ENCODE results near the gene DIP2B. TPM values are rescaled to one million over a fixed set of nuclear protein-coding genes. Genes with fewer than 3 reads are reported as not detected.

Gene DIP2B
- total RNA-seq, 2 experiments from 2014 or later = 29.2 to 29.4 TPM

GRCh38 chr12:50699940-50700339, 195.2 kb downstream of the DIP2B start:
- DNase-seq = no peak
- H3K4me3 Mint-ChIP-seq = no peak overlapping the region
- no peaks in the 10 kb centered on the region for H3K27me3 Mint-ChIP-seq
- POLR2A ChIA-PET = no interaction called here
- ATAC-seq = no peak
- peaks cover 38% of the 10 kb centered on the region for H3K36me3 Mint-ChIP-seq (ENCODE audit: low read depth)
- H3K27ac Mint-ChIP-seq = no peak overlapping the region
- H3K4me1 Mint-ChIP-seq = no peaks in the 10 kb centered on the region
- no peaks in the 10 kb centered on the region for H3K9me3 Mint-ChIP-seq (ENCODE audit: low read depth)
- CTCF ChIA-PET = interaction anchor here (0.6 to 3.2 kb wide), 5 partner anchors 12 to 125 kb away, joined by 3 to 9 read pairs (median 3); no protein-coding TSS in a partner anchor
- intact Hi-C loops (cut with DNase I, micrococcal nuclease) = no loop called here

GRCh38 chr12:50706606-50707005, 201.8 kb downstream of the DIP2B start:
- ATAC-seq (no peak), DNase-seq (no peak)
- peaks cover 21% of the 10 kb centered on the region for H3K36me3 Mint-ChIP-seq (ENCODE audit: low read depth)
- H3K9me3 Mint-ChIP-seq (ENCODE audit: low read depth) = no peaks in the 10 kb centered on the region
- no peaks in the 10 kb centered on the region for H3K4me1 Mint-ChIP-seq
- no peak overlapping the region for H3K27ac Mint-ChIP-seq
- ChIA-PET POLR2A (no interaction called here), CTCF (no interaction called here)
- H3K4me3 Mint-ChIP-seq = no peak overlapping the region
- H3K27me3 Mint-ChIP-seq = no peaks in the 10 kb centered on the region
- intact Hi-C loops (cut with DNase I, micrococcal nuclease) = no loop called here

GRCh38 chr12:50707396-50707795, 202.6 kb downstream of the DIP2B start:
- no peak for ATAC-seq
- no peak for DNase-seq
- Mint-ChIP-seq H3K4me3 (no peak overlapping the region), H3K27me3 (no peaks in the 10 kb centered on the region), H3K4me1 (no peaks in the 10 kb centered on the region), H3K9me3 (ENCODE audit: low read depth) (no peaks in the 10 kb centered on the region), H3K27ac (no peak overlapping the region), H3K36me3 (ENCODE audit: low read depth) (peaks cover 21% of the 10 kb centered on the region)
- ChIA-PET POLR2A (no interaction called here), CTCF (interaction anchor here (0.6 kb wide), 1 partner anchor 14 kb away, joined by 3 read pairs; no protein-coding TSS in a partner anchor)
- intact Hi-C loops (cut with DNase I, micrococcal nuclease) = no loop called here

GRCh38 chr12:50708631-50709030, 203.8 kb downstream of the DIP2B start:
- Mint-ChIP-seq H3K4me1 (no peaks in the 10 kb centered on the region), H3K27me3 (no peaks in the 10 kb centered on the region), H3K9me3 (ENCODE audit: low read depth) (no peaks in the 10 kb centered on the region), H3K27ac (no peak overlapping the region), H3K36me3 (ENCODE audit: low read depth) (peaks cover 21% of the 10 kb centered on the region), H3K4me3 (no peak overlapping the region)
- DNase-seq (no peak), ATAC-seq (no peak)
- ChIA-PET POLR2A (no interaction called here), CTCF (interaction anchor here (1.1 to 1.3 kb wide), 2 partner anchors 15 to 32 kb away, joined by 3 read pairs; no protein-coding TSS in a partner anchor)
- intact Hi-C loops (cut with DNase I, micrococcal nuclease) = no loop called here

GRCh38 chr12:50711121-50711520, 206.3 kb downstream of the DIP2B start:
- ATAC-seq (no peak), DNase-seq (no peak)
- intact Hi-C loops (cut with DNase I, micrococcal nuclease) = no loop called here
- Mint-ChIP-seq H3K27ac (no peak overlapping the region), H3K27me3 (no peaks in the 10 kb centered on the region), H3K36me3 (ENCODE audit: low read depth) (peaks cover 26% of the 10 kb centered on the region), H3K4me1 (no peaks in the 10 kb centered on the region), H3K4me3 (no peak overlapping the region), H3K9me3 (ENCODE audit: low read depth) (no peaks in the 10 kb centered on the region)
- ChIA-PET POLR2A (no interaction called here), CTCF (no interaction called here)

- no peaks in the 10 kb centered on the region for H3K27me3 Mint-ChIP-seq
- no peaks in the 10 kb centered on the region for H3K9me3 Mint-ChIP-seq (ENCODE audit: low read depth)
- POLR2A ChIA-PET = no interaction called here
- DNase-seq (no peak), ATAC-seq (no peak)
- no peak overlapping the region for H3K27ac Mint-ChIP-seq
- CTCF ChIA-PET = interaction anchor here (0.6 to 1.6 kb wide), 7 partner anchors 13 to 639 kb away, joined by 3 to 4 read pairs (median 3); no protein-coding TSS in a partner anchor
- intact Hi-C loops (cut with DNase I, micrococcal nuclease) = no loop called here
- no peaks in the 10 kb centered on the region for H3K4me1 Mint-ChIP-seq
- H3K4me3 Mint-ChIP-seq = no peak overlapping the region
- peaks cover 21% of the 10 kb centered on the region for H3K36me3 Mint-ChIP-seq (ENCODE audit: low read depth)
Measured at GRCh38 chr12:50715174-50715573, 210.4 kb downstream of the DIP2B start.

- ChIA-PET CTCF (no interaction called here), POLR2A (interaction anchor here (0.6 kb wide), 1 partner anchor 251 kb away, joined by 10 read pairs; no protein-coding TSS in a partner anchor)
- ATAC-seq (no peak), DNase-seq (no peak)
- Mint-ChIP-seq H3K36me3 (ENCODE audit: low read depth) (peaks cover 41% of the 10 kb centered on the region), H3K27me3 (no peaks in the 10 kb centered on the region), H3K4me3 (no peak overlapping the region), H3K9me3 (ENCODE audit: low read depth) (no peaks in the 10 kb centered on the region), H3K27ac (no peak overlapping the region), H3K4me1 (no peaks in the 10 kb centered on the region)
- intact Hi-C loops (cut with DNase I, micrococcal nuclease) = no loop called here
Measured at GRCh38 chr12:50718760-50719159, 214.0 kb downstream of the DIP2B start.

- H3K27ac Mint-ChIP-seq = no peak overlapping the region
- no peak overlapping the region for H3K4me3 Mint-ChIP-seq
- CTCF ChIA-PET = no interaction called here
- POLR2A ChIA-PET = no interaction called here
- DNase-seq (no peak), ATAC-seq (no peak)
- no peaks in the 10 kb centered on the region for H3K4me1 Mint-ChIP-seq
- no peaks in the 10 kb centered on the region for H3K27me3 Mint-ChIP-seq
- H3K9me3 Mint-ChIP-seq (ENCODE audit: low read depth) = no peaks in the 10 kb centered on the region
- intact Hi-C loops (cut with DNase I, micrococcal nuclease) = no loop called here
- peaks cover 45% of the 10 kb centered on the region for H3K36me3 Mint-ChIP-seq (ENCODE audit: low read depth)
Measured at GRCh38 chr12:50720085-50720484, 215.3 kb downstream of the DIP2B start.

- Mint-ChIP-seq H3K27ac (no peak overlapping the region), H3K4me3 (no peak overlapping the region), H3K27me3 (no peaks in the 10 kb centered on the region), H3K4me1 (no peaks in the 10 kb centered on the region), H3K36me3 (ENCODE audit: low read depth) (peaks cover 45% of the 10 kb centered on the region), H3K9me3 (ENCODE audit: low read depth) (no peaks in the 10 kb centered on the region)
- intact Hi-C loops (cut with DNase I, micrococcal nuclease) = no loop called here
- ChIA-PET CTCF (no interaction called here), POLR2A (no interaction called here)
- DNase-seq = no peak
- ATAC-seq = no peak
Measured at GRCh38 chr12:50720501-50720900, 215.7 kb downstream of the DIP2B start.

- POLR2A ChIA-PET = no interaction called here
- Mint-ChIP-seq H3K4me3 (no peak overlapping the region), H3K27me3 (no peaks in the 10 kb centered on the region), H3K36me3 (ENCODE audit: low read depth) (peaks cover 50% of the 10 kb centered on the region), H3K27ac (no peak overlapping the region), H3K9me3 (ENCODE audit: low read depth) (no peaks in the 10 kb centered on the region), H3K4me1 (no peaks in the 10 kb centered on the region)
- CTCF ChIA-PET = interaction anchor here (1.5 kb wide), 1 partner anchor 15 kb away, joined by 4 read pairs; no protein-coding TSS in a partner anchor
- no peak for ATAC-seq
- no peak for DNase-seq
- intact Hi-C loops (cut with DNase I, micrococcal nuclease) = no loop called here
Measured at GRCh38 chr12:50723865-50724264, 219.1 kb downstream of the DIP2B start.

- Mint-ChIP-seq H3K27me3 (no peaks in the 10 kb centered on the region), H3K4me1 (no peaks in the 10 kb centered on the region), H3K9me3 (ENCODE audit: low read depth) (no peaks in the 10 kb centered on the region), H3K4me3 (no peak overlapping the region), H3K27ac (no peak overlapping the region), H3K36me3 (ENCODE audit: low read depth) (peaks cover 47% of the 10 kb centered on the region)
- ATAC-seq (no peak), DNase-seq (no peak)
- ChIA-PET CTCF (interaction anchor here (0.6 to 1.5 kb wide), 2 partner anchors 14 to 614 kb away, joined by 3 to 4 read pairs; no protein-coding TSS in a partner anchor), POLR2A (interaction anchor here (0.6 kb wide), 2 partner anchors 42 to 1956 kb away, joined by 3 read pairs; no protein-coding TSS in a partner anchor)
- intact Hi-C loops (cut with DNase I, micrococcal nuclease) = no loop called here
Measured at GRCh38 chr12:50725011-50725942, 220.5 kb downstream of the DIP2B start.

GRCh38 chr12:50727466-50727865, 222.7 kb downstream of the DIP2B start:
- H3K4me3 Mint-ChIP-seq = no peak overlapping the region
- CTCF ChIA-PET = interaction anchor here (1.2 kb wide), 1 partner anchor 13 kb away, joined by 4 read pairs; no protein-coding TSS in a partner anchor
- peaks cover 50% of the 10 kb centered on the region for H3K36me3 Mint-ChIP-seq (ENCODE audit: low read depth)
- POLR2A ChIA-PET = interaction anchor here (0.6 kb wide), 1 partner anchor 42 kb away, joined by 3 read pairs; no protein-coding TSS in a partner anchor
- H3K27me3 Mint-ChIP-seq = no peaks in the 10 kb centered on the region
- ATAC-seq (no peak), DNase-seq (no peak)
- intact Hi-C loops (cut with DNase I, micrococcal nuclease) = no loop called here
- H3K9me3 Mint-ChIP-seq (ENCODE audit: low read depth) = no peaks in the 10 kb centered on the region
- no peaks in the 10 kb centered on the region for H3K4me1 Mint-ChIP-seq
- H3K27ac Mint-ChIP-seq = no peak overlapping the region
